ENCODE results near the gene RIMBP2.

Gene RIMBP2

DNA sequence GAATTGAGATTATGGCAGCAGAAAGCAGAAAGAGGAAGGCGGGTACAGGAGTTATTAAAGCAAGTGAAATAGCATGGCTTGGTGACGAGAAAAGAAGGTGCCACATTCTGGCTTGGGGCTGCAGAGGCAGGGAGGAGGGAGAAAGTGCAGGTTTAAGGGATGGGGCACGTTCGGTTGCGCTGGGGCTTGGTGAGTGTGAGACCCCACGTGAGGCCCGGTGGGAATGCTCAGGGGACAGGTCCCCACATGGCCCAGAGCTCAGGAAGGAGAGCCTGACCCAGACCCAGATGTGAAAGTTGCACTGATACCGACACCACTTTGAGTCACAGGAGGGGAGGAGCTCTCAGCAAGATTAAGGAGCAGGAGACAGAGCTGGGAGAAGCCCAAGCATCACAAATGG, 191.3 kb downstream of the RIMBP2 start:
- no peak for DNase-seq

DNA sequence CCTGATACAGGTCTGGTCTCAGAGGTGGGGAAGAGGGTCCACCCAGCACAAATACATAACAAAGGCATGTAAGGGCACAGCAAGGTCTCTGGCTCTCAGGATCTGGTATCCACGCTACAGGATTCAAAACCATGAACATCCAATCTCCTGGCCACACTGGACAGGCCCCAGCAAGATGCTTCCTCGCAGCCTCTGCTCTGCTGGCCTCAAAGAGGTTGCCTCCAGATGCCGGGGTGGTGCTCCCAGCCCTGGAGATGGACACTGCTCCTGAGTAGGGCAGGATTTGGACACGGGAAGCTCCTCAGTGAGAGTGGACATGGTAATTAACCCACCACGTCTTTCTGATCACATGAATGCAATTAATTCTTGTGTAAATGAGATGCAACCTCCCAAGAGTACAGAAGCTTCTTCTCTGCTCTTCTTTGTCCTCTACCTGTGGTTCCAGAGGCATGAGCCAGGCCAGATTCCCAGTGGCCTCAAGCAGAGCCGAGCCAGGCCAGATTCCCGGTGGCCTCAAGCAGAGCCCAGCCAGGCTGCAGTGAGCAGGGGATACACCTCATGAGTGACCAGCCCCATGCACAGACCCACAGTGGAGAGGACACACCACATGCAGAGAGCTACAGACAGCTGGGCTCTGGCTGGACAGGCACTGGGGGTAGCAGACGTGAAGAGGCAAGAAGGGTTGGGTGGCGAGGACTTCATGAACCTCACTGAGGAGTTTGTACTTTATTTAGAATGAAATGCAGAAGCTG, 192.1 kb downstream of the RIMBP2 start:
- DNase-seq, result no peak

DNA sequence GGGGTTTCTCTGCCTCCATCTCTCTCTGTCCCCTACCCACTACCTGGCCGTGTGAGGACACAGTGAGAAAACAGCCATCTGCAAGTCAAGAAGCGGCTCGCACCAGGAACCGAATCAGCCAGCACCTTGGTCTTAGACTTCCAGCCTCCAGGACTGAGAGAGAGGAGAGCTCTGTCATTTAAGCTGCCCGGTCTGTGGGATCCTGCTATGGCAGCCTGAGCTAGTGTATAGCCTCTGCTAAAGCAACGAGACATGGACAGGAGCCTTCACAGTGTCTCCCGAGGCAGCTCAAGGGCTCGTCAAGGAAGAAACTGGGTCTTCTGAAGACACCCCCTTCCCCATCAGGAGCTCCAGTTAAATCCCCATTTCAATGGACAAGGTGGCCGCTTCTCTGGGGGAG, 192.9 kb downstream of the RIMBP2 start:
- no peak for DNase-seq

DNA sequence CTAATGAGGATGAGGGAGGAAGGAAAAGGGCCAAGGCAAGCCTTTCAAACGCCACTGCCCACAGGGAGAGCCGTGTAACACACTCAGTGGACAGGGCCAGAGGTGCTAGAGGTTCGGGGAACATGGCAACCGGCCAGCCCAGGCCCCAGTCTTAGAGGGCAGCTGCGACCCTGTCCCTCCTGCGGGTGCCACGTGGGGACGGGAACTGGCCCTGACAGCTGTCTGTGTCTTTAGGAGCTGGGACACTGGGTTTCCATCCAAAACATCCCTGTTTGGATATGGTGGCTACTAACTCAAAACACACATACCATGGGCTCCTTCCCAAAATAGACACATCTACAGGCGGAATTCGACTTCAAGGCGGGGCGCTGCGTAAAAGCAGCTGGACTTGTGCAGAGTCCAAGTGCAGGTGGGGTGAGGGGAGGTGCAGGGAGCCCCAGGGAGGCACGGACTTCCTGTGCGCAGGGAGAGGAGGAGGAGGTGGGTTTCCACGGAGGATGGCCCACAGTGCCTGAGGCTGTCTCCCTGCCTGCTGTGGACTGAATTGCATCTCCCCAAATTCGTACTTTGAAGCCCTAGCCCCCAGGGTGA, 193.8 kb downstream of the RIMBP2 start:
- DNase-seq, result no peak

DNA sequence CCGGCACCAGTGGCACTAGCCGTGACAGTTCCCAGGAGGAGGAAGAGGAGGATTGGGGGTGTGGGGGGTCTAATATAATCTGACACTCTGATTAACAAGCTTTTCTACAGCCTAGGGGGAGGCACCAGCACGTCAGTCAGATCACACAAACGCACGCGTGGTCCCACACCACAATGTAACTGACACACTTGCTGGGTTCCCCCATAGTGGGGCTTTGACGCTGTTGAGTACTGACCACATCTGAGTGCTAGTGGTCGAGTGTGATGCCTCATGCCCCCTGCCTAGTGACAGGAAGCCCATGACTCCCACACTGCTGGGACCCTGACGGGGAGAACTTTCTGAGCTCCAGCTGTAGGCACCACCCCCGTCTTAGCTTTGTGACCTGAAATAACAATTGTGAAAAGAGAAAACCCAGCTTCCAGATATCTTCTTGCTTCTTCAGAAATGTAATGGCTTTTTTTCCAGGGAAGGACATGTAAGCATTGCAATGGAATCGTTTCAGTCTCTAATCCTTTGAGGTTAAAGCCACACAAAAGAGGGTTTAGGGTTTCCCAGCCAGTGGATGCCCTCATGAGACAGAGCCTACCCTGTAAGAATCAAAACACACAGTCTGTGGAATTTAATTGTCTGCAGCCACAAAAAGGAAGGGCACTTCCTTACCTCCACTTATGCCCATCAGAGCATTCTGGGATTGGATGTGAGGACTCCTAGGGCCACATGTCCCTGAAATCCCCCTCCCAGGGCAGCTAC, 194.5 kb downstream of the RIMBP2 start:
- DNase-seq, result no peak

DNA sequence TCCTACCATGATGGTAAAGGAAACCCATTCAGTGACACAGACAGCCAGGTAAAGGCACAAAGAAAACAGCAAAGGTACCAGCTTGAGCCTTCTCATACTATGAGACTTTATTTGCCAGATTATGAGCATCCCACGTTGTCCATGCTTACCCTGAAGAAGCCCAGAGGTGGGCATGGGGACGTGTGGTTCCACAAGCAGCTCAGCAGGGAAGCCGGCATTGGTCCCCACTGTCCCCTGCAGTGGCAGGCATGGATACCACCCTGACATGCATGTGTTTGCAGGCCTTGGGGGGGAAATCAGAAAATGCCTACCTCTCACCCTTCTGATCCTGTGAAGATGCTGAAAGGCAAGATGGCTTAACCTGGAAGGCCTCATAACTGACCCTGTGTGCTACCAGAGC, 195.3 kb downstream of the RIMBP2 start:
- DNase-seq, result no peak

DNA sequence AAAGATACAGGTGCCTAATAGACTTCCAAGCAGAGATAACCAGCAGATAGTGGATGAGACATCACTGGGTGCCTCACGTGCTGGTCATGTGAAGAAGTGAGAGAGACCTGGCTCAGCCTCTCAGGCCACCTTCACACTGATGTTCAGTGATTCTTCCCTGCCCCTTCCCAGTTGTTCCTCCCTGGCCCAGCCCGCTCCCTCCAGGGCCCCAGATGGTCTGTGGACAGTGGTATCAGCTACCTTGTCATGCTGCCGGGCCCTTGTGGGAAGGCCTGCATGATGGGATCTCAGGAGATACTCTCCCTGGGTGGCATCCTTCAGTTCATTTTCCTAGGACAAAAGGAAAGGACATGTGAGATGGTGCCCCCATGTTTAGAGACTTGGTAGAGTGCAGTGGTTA, 198.5 kb downstream of the RIMBP2 start:
- DNase-seq, result no peak

DNA sequence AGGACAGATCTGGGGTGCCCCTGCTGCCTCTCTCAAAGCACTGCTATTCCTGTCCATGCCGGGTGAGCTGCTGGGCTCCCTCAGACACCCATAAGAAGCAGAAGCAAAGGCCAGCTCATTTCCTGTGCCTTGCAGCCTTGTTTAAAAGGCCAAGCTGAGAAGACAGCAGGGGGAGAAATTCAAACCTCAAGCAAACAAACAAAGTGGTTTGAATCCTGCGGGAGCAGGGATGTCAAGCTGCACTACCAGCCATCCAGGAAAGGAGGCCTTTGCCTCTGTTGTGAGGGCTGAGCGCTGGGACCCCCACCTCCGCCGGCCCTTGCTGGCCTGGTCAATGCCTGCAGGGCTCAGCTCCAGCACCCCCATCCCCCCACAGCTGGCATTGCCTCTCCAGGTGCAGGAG, 201.9 kb downstream of the RIMBP2 start:
- no peak for DNase-seq

DNA sequence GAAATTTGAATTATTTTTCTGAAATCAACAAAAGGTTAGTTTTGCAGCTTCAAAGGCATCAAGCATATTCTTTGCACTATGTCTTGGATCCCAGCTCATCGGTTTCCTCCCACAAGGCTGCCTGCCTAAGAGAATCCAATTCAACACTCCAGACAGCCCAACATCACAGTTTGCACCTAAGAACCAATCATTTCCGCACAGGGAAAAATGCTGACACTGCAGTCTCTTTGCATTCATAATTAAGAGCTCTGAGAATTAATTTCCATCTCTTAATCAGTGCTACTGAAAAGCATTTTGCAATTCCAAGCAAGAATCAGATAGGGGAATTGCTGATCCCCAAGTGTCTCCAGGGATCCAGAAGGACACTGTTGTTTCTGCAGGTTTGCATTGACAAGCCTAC, 202.5 kb downstream of the RIMBP2 start:
- DNase-seq, result no peak

DNA sequence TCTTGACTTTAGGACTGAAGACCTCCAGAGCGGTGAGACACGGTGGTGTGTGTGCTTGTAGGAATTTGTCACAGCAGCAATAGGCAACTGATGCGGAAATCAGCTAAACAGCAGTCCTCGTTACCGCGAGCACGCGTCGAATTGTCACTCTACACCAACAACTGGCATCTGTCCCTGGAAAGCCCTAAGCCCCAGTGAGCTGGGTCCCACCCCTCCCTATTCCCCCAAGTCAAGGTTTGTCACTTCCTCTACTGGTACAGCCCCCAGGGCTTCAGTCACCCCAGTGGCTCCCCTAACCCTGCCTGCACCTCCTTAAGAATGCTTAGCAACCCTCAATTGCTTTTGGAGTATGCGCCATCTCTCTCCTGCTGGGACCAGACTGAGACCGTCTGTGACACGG, 204.8 kb downstream of the RIMBP2 start:
- DNase-seq, result no peak

DNA sequence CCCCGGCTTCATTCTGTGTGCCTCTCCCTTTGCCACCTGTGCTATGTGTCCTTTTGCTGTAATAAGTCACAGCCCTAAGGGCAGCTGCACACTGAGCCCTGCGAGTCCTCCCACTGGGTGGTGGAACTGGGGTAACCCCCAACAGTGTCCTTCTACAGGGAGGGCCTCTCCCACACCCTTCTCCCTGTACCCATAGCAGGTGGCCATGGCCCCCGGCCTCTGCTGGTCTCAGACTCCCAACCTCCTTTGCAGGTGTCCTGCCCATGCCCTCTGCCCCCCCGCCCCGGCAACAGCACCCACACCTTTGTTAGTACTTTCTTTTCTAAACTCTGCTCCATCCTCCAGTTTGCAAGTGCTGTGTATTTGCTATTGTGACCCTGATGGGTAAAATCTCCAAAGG, 206.6 kb downstream of the RIMBP2 start:
- DNase-seq, result no peak

DNA sequence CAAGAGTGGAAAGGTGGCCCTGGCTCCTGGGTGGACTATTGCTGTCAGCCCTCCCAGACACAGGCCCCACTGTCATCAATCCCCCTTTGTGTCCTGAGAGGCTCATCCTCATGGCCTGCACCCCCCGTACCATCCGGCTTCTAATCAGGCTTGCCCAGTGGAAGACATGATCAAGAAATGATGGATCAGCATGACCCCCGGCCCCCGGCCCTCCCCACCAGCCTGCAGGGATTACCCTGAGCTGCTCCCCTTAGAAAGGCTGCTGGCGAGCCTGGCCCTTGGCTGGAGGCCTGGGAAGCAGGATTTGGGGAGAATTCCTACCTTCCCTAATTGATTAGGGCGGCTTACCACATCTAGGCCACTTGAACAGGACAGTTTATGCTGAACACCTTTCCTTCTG, 207.3 kb downstream of the RIMBP2 start:
- DNase-seq, result no peak

DNA sequence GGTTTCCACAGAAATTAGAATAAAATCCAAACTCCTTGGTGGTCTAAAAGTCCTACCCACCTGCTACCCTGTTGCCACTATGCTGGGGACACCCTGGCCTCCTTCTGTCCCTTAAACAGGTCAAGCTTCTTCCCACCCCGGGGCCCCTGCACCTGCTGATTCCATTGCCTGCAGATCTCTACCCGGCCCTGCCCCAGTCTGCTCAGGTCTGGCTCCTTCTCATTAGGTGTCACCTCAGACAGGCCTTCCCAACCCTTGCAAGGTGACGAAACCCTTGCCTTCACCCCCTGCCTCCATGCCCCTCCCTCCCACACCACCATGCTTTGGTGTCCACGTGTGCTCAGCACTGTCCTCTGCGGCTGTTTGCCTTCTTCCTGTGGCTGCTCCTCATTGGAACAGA, 207.8 kb downstream of the RIMBP2 start:
- DNase-seq, result no peak

DNA sequence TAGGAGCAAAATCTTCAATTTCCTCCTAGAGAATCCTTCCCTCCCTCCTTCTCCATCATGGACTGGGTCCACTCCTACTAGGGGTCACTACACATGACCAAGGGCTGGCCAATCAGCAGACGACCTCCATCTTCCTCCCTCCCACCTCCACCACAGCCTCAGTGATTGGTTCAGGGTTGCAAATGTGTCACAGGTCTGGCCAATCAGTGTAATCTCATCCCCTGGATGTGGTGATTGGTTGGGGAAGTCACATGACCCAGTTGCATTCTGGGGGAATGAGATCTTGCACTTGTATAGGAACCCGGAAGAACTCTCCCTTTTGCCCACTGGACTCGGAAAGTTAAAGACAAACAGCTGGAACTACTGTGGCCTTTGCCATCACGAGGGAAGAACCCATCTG, 209.3 kb downstream of the RIMBP2 start:
- no peak for DNase-seq

DNA sequence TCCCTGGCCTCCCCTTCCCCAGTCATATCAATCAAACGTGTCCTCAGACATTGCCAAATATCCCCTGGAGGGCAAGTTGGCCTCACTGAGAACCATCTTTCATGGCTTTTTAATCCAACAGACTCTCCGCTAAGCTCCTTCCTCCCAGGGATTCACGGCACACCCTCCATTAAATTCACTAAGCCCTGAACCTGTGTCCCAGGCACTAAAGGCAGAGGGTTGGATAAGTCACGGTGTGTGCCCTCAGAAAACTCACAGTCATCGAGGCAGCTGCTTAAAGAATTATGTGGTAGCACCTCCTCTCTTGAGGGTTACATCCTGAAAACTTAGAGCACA, 211.3 kb downstream of the RIMBP2 start:
- DNase-seq, result no peak

DNA sequence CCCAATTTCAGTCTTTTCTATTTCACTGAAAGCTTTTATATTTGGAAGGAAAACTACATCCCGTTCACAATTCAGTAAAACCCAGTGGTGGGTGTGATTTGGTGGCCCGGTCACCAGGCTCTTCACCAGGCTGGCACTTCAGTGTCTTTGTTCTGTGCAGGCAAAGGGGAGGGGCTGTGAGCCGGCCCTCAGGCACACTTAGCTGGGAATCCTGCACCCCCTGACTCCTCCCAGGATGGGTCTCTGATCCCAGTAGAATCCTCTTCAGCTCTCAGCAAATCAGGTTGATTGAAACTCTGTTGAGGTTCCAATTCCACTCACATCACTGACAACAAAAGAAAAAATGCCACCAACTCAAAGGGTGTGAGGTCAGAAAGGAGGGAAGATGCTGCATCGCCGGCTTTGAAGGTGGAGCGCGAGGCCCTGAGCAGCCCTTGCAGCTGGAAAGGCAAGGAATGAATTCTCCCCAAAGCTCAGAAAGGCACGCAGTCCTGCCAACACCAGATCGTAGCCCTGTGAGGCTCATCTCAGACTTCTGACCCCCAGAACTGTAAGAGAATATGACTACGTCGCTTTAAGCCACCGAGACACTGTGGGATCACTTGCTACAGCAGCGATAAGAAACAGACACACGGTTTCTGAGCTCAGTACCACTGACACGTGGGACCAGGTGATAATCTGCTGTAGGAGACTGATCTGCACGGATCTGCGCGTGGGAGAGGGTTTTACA, 211.8 kb downstream of the RIMBP2 start:
- DNase-seq, result no peak

DNA sequence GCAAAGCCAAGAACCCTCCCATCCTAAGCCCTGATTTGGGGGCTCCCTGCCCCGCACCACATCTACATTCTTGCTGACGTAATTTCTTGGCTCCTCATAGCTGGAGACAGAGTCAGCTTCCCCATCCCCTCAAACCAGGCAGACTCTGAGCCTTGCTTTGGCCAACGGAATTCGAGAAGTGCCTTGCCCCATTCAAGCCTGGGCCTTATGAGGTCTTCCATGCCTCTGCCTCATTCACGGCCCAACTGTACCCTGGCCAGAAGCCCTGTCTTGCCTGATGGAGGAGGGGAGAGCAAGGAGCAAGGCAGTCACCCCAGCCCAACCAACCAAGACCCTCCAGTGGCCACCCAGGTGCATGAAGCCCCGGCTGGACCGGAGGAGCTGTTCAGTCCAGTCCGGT, 214.3 kb downstream of the RIMBP2 start:
- no peak for DNase-seq

DNA sequence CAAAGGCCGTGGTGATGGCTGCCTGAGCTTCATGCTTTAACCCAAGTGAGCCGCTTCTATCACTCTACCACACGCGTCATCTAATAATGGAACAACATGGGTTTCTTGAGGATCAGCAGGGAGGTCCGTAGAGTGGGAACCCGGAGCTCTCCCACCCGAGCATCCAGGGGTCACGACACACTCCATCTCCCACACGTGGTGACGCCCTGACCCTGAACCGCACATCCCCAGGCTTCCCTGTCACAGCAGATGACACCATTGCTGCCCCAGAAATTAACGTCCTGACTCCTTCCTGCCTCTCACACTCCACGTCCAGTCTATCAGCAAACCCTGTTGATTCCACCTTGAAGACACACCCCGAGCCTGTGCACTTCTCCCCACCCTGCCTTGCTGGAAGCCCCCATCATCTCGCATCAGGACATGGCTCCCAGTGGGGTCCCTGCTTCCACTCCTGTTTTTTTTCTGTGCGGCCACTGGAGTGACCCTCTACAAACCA, 215.2 kb downstream of the RIMBP2 start:
- no peak for DNase-seq

DNA sequence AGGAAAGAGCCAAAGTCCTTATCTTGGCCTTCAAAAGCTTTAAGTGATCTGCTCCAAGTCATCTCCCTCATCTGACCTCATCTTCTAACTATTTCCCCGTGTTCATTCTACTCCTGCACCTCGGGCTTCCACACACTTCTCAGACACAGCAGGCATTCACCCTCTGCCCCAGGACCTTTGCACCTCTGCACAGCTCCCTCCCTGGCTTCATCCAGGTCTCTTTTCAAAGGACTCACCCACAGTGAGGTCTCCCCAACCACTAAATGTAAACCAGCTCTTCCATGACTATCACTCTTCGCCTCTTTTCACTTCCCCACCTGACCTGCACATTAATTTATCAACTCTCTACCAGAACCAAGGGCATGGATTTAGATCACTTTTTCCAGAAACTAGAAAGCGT, 216.6 kb downstream of the RIMBP2 start:
- DNase-seq, result no peak

DNA sequence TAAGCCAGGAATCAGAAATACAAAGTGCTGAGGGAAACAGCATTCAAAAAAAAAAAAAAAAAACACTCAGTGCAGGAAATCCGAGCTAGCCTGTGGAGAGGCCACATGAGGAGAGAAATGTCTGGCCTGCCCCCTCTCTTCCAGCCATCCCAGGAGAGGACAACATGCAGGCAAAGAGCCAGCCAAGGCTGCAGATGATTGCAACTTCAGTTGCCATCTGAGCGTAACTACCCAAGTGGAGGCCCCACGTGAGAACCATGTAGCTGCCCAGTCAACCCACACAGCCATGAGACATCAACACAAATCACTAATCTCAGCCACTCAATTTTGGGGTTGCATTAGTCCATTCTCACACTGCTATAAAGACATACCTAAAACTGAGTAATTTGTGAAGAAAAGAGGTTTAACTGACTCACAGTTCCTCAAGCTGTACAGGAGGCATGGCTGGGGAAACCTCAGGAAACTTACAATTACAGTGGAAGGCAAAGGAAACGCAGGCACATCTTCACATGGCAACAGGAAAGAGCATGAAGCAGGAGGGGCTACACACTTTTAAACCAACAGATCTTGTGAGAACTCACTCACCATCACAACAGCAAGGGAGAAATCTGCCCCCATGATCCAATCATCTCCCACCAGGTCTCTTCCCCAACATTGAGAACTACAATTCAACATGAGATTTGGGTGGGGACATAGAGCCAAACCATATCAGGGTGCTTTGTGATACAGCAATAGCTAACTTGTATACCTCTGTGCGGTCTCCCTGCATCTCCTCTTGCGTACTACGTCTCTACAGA, 217.3 kb downstream of the RIMBP2 start:
- DNase-seq, result no peak

DNA sequence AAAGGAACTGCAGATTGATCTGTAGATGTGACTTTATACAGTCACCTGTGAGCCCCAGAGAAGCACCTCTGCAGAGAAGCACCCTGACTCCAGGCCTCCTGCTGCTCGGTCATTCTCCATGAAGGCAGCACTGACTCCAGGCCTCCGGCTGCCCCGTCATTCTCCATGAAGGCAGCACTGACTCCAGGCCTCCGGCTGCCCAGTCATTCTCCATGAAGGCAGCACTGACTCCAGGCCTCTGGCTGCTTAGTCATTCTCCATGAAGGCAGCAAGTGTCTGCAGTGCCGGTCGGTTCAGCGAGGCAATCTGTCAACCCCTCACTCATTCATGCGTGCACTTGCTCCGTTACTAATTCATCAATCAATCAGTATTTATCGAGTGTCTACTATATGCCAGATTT, 218.1 kb downstream of the RIMBP2 start:
- no peak for DNase-seq

DNA sequence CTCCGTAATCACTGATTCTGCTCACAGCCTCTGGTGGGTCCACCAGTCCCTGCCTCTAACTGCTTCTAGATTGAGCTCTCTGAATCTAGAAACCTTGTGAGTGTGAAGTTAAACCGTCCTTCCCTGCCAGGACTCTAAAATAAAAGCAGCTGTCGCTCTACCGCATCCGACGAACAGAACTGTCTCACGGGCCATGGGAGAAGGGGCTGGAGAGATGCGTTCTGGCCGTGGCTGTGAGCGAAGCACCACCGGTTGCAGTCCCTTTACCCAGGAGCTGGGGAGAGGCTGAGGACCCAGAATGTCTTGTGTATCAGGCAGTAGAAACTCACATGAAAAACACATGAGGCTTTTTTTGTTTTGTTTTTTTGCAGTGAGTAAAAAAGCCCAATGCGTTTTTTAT, 218.8 kb downstream of the RIMBP2 start:
- no peak for DNase-seq
